NCI-H526 (cell line): Measurements from ENCODE around the gene OSBPL3.

Source experiments
- DNase-seq, 2 experiments: peaks; one replicate each; lab custom pipeline; 2025; lab: John Stamatoyannopoulos, UW

Gene OSBPL3

GRCh38 chr7:24896031-24896501 is 83.9 kb downstream of the OSBPL3 start:
- no peak for DNase-seq

- no peak for DNase-seq
Measured at GRCh38 chr7:24894429-24895221, 85.4 kb downstream of the OSBPL3 start.

GRCh38 chr7:24891311-24891735 is 88.7 kb downstream of the OSBPL3 start:
- no peak for DNase-seq

- DNase-seq = no peak
Measured at GRCh38 chr7:24889611-24890010, 90.4 kb downstream of the OSBPL3 start.

- no peak for DNase-seq
Measured at GRCh38 chr7:24888653-24889052, 91.3 kb downstream of the OSBPL3 start.

GRCh38 chr7:24885716-24886115 is 94.3 kb downstream of the OSBPL3 start:
- DNase-seq = no peak

- DNase-seq = no peak
Measured at GRCh38 chr7:24885305-24885704, 94.7 kb downstream of the OSBPL3 start.

GRCh38 chr7:24884401-24884800 is 95.6 kb downstream of the OSBPL3 start:
- no peak for DNase-seq

GRCh38 chr7:24883622-24884013 is 96.4 kb downstream of the OSBPL3 start:
- DNase-seq = no peak

GRCh38 chr7:24882989-24883621 is 96.9 kb downstream of the OSBPL3 start:
- DNase-seq = peak in 1 of 2 experiments; percentile 2

- DNase-seq = no peak
Measured at GRCh38 chr7:24881623-24882022, 98.4 kb downstream of the OSBPL3 start.

GRCh38 chr7:24880886-24881285 is 99.1 kb downstream of the OSBPL3 start:
- no peak for DNase-seq

GRCh38 chr7:24879291-24879690 is 100.7 kb downstream of the OSBPL3 start:
- no peak for DNase-seq

- DNase-seq = peak in 1 of 2 experiments; percentile 24
Measured at GRCh38 chr7:24877790-24878311, 102.1 kb downstream of the OSBPL3 start.

GRCh38 chr7:24874791-24875190 is 105.2 kb downstream of the OSBPL3 start:
- no peak for DNase-seq

GRCh38 chr7:24873944-24874343 is 106.0 kb downstream of the OSBPL3 start:
- no peak for DNase-seq

- no peak for DNase-seq
Measured at GRCh38 chr7:24871770-24872169, 108.2 kb downstream of the OSBPL3 start.

- no peak for DNase-seq
Measured at GRCh38 chr7:24870766-24871165, 109.2 kb downstream of the OSBPL3 start.

- no peak for DNase-seq
Measured at GRCh38 chr7:24869572-24869971, 110.4 kb downstream of the OSBPL3 start.

GRCh38 chr7:24868741-24869140 is 111.2 kb downstream of the OSBPL3 start:
- DNase-seq = no peak

- DNase-seq = no peak
Measured at GRCh38 chr7:24866004-24866615, 113.9 kb downstream of the OSBPL3 start.

- no peak for DNase-seq
Measured at GRCh38 chr7:24864214-24864817, 115.7 kb downstream of the OSBPL3 start.
